NCI-H526 treated with DMSO at 0.1 percent for 48 hours (cell line): ENCODE data around the gene PTRH1.
A peak's percentile ranks its signal among the peaks of the same experiment; 100 is the strongest.

ENCODE experiments used
- DNase-seq: peaks from one replicate; lab custom pipeline; 2025; lab: John Stamatoyannopoulos, UW

PTRH1 gene

GRCh38 chr9:127720031-127720864 is 4.8 kb upstream of the PTRH1 start:
- DNase-seq: no peak

DNA sequence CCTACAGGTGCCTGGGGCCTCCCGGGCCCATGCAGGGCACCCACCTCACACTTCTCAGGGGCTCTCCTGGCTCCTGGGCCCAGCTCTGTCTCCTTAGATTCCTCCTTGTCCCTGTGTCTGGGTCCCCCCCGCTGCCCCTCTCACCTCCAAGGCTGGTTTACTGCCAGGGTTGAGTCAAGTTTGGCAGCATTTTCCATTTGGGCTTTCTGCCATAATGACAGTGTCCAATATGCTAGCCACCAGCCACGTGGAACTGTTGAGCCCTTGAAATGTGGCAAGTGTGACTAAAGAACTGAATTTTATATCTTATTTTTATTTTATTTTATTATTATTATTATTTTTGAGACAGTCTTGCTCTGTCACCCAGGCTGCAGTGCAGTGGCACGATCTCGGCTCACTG is 2.3 kb upstream of the PTRH1 start:
- no peak for DNase-seq

DNA sequence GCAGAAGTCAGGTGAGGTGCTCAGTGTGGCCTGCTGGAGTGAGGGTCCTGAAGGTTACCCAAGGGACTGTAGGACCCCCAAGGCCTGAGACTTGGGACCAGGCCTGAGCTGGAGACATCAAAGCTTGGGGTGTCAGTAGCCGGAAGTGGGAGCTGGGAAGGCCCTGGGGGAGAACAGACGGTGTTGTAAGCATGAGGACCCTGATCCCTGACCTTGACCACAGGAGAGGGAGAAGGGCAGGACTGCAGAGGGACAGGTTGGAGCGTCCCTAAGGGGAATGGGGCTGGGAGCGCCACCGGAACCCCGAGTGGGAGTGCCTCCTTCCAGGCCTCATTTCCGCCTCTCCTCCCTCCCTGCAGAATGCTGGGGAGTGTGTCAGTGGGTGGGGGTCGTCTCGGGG is 949 bp upstream of the PTRH1 start:
- no peak for DNase-seq

- no peak for DNase-seq
Observed at GRCh38 chr9:127714951-127715469, 453 bp downstream of the PTRH1 start.

DNA sequence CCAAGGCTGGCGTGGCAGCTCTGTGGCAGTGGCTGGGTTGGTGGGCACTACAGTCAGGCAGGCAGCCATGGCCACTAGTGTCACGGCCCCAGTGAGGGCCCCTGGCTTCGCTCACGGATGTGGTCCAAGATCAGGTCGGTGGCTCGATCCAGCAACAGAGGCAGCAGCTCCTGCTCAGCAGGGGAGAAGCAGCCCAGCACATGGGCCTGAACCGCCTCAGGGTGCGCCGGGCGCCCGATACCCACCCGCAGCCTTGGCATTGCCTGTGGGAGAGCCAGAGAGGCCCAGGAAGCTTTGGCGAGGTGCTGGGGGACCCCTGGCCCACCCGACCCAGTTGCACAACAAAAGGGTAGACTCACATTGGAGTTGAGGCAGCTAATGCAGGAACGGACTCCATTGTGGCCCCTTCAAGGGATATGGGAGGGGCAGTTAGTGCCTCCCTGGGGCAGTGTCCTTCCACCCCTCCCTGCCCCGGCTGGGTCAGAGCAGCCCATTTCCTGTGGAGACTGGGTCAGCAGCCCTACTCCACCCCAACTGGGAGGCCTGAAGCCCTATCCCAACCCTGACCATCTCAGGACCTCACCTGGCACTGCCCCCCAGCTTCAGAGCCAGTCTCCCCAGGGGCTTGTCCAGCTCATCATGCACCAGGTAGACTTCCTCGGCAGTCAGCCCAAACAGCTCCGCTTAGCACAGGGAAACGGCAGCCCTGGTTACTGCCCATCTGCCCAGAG is 1.3 kb downstream of the PTRH1 start:
- no peak for DNase-seq

DNA sequence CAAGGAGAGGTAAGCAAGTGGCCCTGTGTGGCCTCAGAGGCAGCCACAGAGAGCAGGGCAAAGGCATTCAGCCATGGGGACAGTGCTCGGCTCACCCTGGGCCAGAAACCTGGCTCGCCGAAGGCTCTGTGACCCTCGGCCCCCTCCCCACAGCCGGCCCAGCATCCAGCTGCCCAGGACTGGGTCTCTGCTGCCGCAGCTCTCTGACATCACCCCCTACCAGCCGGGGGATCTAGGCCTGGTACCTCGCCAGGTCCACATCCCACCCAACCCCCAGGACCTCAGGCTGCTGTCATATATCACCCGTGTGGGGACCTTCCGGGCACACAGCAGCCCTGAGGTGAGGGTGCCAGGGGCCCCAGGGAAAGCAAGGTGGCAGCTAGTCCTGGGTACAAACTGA is 2.6 kb downstream of the PTRH1 start:
- no peak for DNase-seq

DNA sequence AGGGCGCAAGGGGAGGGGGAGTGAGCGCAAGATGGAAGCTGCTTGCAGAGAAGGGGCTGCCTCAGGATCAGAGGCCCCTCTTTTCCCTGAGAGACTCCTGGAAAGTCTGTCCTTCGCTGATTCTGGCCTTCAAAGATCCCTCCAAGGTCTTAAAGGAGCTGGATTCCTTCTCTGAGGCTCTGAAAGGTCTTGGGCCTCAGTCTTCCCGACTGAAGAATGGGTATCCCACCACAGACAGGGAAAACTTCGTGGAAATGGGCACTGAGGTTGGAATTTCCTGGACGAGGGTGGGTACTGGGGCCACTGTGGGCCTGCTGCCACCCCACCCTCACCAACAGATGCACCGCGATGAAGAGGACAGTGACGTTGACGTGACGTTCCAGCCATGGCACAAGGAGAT is 3.1 kb downstream of the PTRH1 start:
- no peak for DNase-seq

- no peak for DNase-seq
Observed at GRCh38 chr9:127711831-127712274, 3.6 kb downstream of the PTRH1 start.

- no peak for DNase-seq
Observed at GRCh38 chr9:127711226-127711701, 4.2 kb downstream of the PTRH1 start.

GRCh38 chr9:127710204-127710783 is 5.2 kb downstream of the PTRH1 start:
- no peak for DNase-seq

- no peak for DNase-seq
Observed at GRCh38 chr9:127708952-127709587, 6.4 kb downstream of the PTRH1 start.

DNA sequence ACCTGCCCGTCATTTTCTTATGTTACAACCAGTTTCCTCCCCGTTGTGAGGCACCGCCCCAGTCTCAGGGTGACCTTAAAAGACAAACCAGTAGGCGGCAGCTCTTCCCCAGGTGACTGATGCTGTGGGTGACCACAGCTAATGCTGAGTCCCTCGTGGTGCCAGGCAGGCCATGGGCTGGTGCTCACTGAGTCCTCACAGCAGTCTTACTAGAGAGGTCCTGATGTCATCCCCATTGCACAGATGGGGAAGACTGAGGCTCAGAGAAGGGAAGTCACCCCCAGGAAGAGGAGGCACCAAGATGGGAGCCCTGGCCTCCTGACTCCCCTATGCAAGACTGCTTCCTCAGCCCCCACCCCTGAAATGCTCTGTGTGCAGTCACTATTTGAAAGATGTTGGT is 7.7 kb downstream of the PTRH1 start:
- peak; percentile 6 for DNase-seq

DNA sequence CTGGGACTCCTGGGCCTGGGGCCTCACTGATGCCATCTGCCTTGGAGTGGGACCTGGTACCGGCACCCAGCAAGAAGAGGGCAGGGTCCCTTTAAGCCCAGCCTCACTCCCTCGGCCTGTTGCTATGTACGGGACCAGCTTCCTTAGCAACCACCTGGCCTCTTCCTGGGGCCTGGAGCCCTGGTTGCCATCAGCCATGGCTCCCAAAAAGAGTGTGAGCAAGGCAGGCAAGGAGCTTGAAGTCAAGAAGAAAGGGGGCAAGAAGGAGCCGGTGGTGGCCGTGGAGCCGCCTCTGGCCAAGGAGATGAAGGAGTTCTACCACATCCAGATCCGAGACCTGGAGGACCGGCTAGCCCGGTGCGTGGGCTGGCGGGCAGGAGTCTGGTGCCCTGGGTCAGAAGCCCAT is 8.6 kb downstream of the PTRH1 start, which contains the start of gene CFAP157:
TSS of gene CFAP157 (plus strand) at position 153 of the 406 bp plus-strand sequence. CDS start at position 197, 44 bp downstream.
- DNase-seq: no peak

DNA sequence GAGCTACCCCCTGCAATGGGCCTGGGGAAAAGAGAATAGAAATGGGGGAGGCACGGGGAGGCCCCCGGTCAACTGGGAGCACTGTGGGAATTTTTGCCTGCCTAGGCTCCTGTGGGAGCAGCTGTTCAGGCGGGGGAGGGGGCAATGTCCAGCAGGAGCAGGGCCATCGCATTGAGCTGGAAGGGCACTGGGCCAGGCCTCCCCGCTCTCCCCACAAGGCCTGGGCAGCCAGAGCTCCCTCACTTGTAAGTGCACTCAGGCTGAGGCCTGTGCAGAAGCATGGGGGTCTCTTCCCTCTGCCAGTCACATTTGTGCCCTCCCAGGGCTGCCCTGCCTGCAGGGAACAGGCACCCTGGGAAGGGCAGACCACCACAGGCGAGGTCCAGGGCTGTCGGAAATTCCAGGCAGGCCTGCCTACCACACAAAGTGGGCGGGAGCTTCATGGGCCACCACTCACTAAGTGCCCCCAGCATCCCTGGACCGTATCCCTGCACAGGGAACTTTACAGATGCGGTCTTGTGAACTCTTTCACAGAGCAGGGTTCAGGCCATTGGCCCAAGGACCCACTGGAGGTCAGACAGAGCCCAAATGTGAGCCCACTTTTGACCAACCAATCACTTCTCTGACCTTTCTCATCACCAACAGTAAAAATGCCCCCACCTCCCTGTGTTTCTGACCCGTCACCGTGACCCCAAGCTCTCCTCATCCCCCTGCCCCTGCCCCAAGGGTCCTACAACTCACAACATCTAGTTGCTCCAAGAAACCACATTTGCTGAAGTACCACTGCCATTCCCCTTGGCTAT is 9.7 kb downstream of the PTRH1 start:
- no peak for DNase-seq

GRCh38 chr9:127703289-127703946 is 12.0 kb downstream of the PTRH1 start:
- no peak for DNase-seq

DNA sequence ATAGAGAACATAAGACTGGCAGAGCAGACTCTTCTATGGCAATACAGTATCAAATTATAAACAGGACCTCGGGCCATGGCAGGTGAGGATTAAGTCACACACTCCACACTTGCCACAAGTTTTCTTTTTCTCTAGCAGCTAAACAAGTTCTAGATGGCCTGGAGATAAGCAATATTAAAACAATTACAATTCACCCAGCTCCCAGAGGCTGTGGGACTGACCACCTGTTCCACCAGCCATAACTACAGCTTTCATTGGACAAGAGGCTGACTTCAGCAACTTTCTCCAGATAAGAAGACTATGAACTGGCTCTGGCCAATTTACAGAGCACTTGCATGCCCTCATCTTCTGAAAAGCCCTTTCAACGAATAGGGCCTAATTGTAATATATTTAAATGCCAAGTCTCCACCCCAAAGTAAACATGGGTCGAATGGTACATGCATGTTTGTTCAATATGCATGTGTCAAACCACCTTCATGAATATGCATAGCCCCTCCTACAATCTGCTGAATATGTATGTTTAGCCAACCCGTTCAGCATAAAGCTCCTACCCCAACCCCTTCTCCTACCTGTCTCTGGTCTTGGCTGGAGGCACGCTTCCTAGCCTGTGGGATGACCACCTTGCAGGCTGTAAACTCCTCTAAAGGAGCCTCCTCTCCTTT is 14.7 kb downstream of the PTRH1 start:
- DNase-seq: peak; percentile 70

- no peak for DNase-seq
Observed at GRCh38 chr9:127700140-127700539, 15.3 kb downstream of the PTRH1 start.

DNA sequence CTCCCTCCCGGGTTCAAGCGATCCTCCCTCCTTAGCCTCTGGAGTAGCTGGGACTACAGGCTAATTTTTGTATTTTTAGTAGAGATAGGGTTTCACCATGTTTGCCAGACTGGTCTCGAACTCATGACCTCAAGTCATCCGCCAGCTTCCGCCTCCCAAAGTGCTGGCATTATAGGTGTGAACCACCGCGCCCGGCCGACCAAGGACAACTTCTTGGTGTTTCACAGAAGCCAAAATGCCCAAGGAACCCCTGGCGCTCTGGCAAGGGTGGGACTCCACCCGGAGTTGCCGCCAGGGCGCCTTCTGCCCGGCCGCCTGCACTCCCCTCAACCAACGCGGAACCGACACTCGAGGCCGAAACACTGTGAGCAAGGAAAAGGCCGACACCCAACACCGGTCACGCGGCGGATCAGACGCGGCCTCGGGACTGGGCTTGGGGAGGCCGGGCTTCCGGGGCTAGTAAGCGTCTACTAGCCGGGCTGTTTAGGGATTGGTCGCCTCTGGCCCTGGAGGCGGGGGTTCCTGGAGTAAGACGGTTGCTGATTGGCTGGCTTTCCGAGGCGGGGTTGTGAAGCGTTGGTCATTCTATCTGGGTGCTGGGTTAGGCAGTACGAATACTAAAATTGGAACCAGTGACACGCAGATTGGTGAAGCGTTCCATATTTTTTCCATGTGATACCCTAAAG is 16.3 kb downstream of the PTRH1 start:
- no peak for DNase-seq

DNA sequence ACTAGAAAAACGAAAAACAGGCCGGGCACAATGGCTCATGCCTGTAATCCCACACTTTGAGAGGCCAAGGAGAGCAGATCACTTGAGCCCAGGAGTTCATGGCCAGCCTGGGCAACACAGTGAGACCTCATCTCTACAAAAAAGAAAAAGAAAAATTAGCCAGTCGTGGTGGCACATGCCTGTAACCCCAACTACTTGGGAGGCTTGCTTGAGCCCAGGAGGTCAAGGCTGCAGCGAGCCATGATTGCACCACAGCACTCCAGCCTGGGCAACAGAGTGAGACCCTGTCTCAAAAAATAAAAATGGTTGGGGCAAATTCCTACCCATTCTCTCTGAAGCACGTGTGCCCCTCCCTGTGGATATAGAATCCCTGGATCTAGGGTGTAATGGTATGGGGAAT is 17.1 kb downstream of the PTRH1 start:
- DNase-seq: no peak
